D721Med (cell line): ENCODE data around the gene TADA2B.

Experiments used
- DNase-seq: peaks from one replicate; pipeline ENCODE4 v3.0.0; 2011; ENCODE audit warnings: low spot score; ENCODE audit not compliant: insufficient read length
- FAIRE-seq: peaks from 2 replicates; lab custom pipeline; 2011; peaks lifted over from hg19 to GRCh38; lab: Jason Lieb, UNC
- TF ChIP-seq, protein P1 (sequence below): IDR thresholded peaks from 2 replicates; pipeline ENCODE4 v1.5.1; 2012; ENCODE audit warnings: mild to moderate bottlenecking, control low read depth; ENCODE audit not compliant: insufficient read depth; ENCODE audit errors: missing control alignments

The TADA2B gene

DNA sequence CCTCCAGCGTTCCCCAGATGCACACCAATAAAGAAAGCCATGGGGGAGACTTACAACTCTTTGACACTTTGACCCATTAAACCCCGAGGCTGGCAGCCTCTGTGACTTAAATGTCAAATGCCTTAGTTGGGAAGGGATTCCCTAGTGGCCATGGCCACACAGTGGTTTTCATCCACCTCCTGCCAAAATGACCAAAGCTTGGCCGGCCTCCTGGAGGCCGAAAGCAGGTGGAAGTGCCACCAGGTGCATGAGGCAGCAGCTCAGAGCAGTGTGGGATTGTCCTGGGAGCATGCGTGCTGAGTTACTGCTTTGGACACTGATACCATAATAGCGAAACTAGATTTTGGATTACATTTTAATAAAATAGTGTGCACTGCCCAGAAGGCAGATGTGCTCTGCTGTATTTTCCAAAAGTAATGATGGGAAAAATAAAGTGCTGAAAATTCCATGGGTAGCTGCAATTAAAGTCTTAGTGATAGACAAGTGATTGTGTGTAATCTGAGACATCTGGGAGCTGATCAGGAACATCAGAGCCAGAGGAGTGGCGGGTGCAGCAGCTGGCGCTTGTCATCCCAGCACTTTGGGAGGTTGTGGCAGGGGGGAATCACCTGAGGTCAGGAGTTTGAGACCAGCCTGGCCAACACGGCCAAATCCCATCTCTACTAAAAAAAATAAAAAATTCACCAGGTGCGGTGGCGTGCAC lies 39.8 kb upstream of the TADA2B start:
- FAIRE-seq = no peak
- TF ChIP-seq, protein P1, sequence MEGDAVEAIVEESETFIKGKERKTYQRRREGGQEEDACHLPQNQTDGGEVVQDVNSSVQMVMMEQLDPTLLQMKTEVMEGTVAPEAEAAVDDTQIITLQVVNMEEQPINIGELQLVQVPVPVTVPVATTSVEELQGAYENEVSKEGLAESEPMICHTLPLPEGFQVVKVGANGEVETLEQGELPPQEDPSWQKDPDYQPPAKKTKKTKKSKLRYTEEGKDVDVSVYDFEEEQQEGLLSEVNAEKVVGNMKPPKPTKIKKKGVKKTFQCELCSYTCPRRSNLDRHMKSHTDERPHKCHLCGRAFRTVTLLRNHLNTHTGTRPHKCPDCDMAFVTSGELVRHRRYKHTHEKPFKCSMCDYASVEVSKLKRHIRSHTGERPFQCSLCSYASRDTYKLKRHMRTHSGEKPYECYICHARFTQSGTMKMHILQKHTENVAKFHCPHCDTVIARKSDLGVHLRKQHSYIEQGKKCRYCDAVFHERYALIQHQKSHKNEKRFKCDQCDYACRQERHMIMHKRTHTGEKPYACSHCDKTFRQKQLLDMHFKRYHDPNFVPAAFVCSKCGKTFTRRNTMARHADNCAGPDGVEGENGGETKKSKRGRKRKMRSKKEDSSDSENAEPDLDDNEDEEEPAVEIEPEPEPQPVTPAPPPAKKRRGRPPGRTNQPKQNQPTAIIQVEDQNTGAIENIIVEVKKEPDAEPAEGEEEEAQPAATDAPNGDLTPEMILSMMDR = no peak

DNA sequence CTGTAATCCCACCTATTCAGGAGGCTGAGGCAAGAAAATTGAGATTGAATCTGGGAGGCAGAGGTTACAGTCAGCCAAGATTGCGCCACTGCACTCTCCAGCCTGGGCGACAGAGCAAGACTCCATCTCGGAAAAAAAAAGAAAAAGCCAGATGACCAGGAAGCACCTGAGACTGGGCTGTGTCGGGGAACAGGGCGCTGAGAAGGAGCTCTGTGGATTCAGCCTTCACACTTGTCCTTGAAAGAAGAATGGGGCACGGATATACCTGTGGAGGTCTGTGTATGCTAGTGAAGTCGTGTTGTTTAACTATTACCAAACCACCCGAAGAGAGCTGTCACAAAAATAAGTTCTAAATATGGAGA lies 39.3 kb upstream of the TADA2B start:
- DNase-seq (no peak), FAIRE-seq (no peak)
- TF ChIP-seq, protein P1 = no peak

More for the DNA sequence above, 39.8 kb upstream of the TADA2B start:
- no peak for DNase-seq

GRCh38 chr4:7004331-7004730 lies 38.8 kb upstream of the TADA2B start:
- DNase-seq (no peak), FAIRE-seq (no peak)
- TF ChIP-seq, protein P1 = no peak

- TF ChIP-seq, protein P1 = no peak
- DNase-seq = no peak
- no peak for FAIRE-seq
These were observed 37.6 kb upstream of the TADA2B start for GRCh38 chr4:7005571-7005970.

- DNase-seq (no peak), FAIRE-seq (no peak)
- TF ChIP-seq, protein P1 = no peak
These were observed 36.8 kb upstream of the TADA2B start for GRCh38 chr4:7006411-7006810.

DNA sequence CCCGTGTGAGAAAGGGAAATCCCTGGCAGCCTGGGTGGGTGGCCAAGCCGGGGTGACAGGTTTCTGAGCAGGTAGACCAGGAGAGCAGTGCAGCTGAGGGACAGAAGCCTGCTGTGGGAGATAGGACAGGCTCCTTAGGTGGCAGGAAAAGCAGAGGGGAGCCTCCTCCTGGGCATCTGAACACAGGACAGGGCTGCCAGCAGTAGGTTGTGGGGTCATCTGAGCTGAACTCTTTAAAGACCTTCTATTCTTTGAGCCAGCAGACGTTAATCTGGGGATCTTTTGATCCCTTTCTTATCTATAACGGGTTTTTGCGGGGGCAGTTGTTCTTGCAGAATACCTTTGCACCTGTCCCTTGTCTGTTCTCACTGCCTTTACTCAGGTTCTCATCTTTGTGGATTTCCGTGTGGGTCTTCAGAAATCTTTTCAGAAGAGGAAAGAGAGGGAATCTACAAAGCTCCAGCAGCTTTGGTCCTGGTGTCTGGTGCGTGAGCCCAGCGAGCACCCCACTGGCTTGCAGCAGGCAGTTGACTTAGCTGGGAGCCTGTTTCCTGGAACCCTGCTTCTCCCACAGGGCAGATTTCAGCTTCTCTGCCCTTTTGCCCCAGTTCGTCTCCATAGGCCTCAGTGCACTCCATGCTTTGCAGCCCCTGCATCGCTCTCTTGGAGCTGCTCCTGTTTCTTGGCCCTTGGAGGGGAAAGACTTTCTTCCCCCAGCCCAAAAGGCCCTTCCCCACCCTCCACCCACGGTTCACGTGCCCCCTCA lies 35.8 kb upstream of the TADA2B start:
- DNase-seq (no peak), FAIRE-seq (no peak)
- TF ChIP-seq, protein P1 = no peak

DNA sequence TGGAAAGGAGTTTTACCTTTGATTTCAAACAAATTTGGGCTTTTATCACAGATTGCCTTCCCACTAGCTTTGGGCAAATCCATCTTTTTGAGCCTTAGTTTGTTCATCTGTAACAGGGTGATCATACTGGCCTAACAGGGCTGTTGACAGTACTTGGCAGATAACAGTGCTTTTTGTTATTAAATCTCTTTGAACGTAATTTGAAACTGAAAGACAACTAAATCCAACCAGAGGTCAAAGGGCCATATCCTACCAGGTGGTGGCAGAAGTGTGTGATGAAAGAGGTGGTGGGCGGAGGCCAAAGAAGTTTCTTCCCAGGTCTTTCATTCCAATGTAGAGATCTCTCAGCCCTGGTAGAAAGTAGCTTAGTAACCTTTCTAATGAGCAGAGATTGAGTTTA lies 35.2 kb upstream of the TADA2B start:
- DNase-seq (no peak), FAIRE-seq (no peak)
- TF ChIP-seq, protein P1 = no peak
